CD4-positive, alpha-beta T cell treated with Interleukin-21 for 1 hour (primary cell): ENCODE data around the gene ANKRD6.

ENCODE experiments used
- DNase-seq: peaks from one replicate; pipeline ENCODE4 v3.0.0-alpha.2; 2020

The ANKRD6 gene

GRCh38 chr6:89414215-89414614 lies 18.7 kb upstream of the ANKRD6 start:
- no peak for DNase-seq

GRCh38 chr6:89415185-89415584 lies 17.8 kb upstream of the ANKRD6 start:
- no peak for DNase-seq

GRCh38 chr6:89416796-89417195 lies 16.2 kb upstream of the ANKRD6 start:
- no peak for DNase-seq

- DNase-seq, result no peak
Measured at GRCh38 chr6:89430201-89430962, 2.6 kb upstream of the ANKRD6 start.

GRCh38 chr6:89433252-89434149 lies 549 bp downstream of the ANKRD6 start:
- DNase-seq, result peak; percentile 39

GRCh38 chr6:89434150-89434499 lies 1.2 kb downstream of the ANKRD6 start:
- DNase-seq, result no peak

GRCh38 chr6:89434954-89435353 lies 2.0 kb downstream of the ANKRD6 start:
- no peak for DNase-seq

GRCh38 chr6:89436226-89436625 lies 3.3 kb downstream of the ANKRD6 start:
- DNase-seq, result no peak

- no peak for DNase-seq
Measured at GRCh38 chr6:89438248-89438647, 5.3 kb downstream of the ANKRD6 start.

GRCh38 chr6:89439014-89439413 lies 6.1 kb downstream of the ANKRD6 start:
- no peak for DNase-seq

GRCh38 chr6:89440200-89440599 lies 7.2 kb downstream of the ANKRD6 start:
- no peak for DNase-seq

GRCh38 chr6:89443658-89444057 lies 10.7 kb downstream of the ANKRD6 start:
- DNase-seq, result no peak

GRCh38 chr6:89449193-89449592 lies 16.2 kb downstream of the ANKRD6 start:
- no peak for DNase-seq

GRCh38 chr6:89452281-89452680 lies 19.3 kb downstream of the ANKRD6 start:
- no peak for DNase-seq

- DNase-seq, result no peak
Measured at GRCh38 chr6:89454300-89454699, 21.3 kb downstream of the ANKRD6 start.

- DNase-seq, result no peak
Measured at GRCh38 chr6:89458704-89459103, 25.8 kb downstream of the ANKRD6 start.

- no peak for DNase-seq
Measured at GRCh38 chr6:89459501-89459900, 26.5 kb downstream of the ANKRD6 start.

- DNase-seq, result no peak
Measured at GRCh38 chr6:89460713-89461112, 27.8 kb downstream of the ANKRD6 start.

- no peak for DNase-seq
Measured at GRCh38 chr6:89462503-89462902, 29.6 kb downstream of the ANKRD6 start.

GRCh38 chr6:89464295-89464694 lies 31.3 kb downstream of the ANKRD6 start:
- no peak for DNase-seq

GRCh38 chr6:89467437-89467836 lies 34.5 kb downstream of the ANKRD6 start:
- no peak for DNase-seq

- no peak for DNase-seq
Measured at GRCh38 chr6:89468998-89469397, 36.0 kb downstream of the ANKRD6 start.

GRCh38 chr6:89471287-89471867 lies 38.4 kb downstream of the ANKRD6 start:
- no peak for DNase-seq

GRCh38 chr6:89475101-89475500 lies 42.1 kb downstream of the ANKRD6 start:
- no peak for DNase-seq
